HG03571 (cell line): ENCODE results near the gene ABCC8.

Experiments used
- ATAC-seq: cut with Tn5 transposase; IDR thresholded peaks from one replicate; pipeline ENCODE4 v1.9.1; 2021; ENCODE audit not compliant: unreplicated experiment

Gene ABCC8

DNA sequence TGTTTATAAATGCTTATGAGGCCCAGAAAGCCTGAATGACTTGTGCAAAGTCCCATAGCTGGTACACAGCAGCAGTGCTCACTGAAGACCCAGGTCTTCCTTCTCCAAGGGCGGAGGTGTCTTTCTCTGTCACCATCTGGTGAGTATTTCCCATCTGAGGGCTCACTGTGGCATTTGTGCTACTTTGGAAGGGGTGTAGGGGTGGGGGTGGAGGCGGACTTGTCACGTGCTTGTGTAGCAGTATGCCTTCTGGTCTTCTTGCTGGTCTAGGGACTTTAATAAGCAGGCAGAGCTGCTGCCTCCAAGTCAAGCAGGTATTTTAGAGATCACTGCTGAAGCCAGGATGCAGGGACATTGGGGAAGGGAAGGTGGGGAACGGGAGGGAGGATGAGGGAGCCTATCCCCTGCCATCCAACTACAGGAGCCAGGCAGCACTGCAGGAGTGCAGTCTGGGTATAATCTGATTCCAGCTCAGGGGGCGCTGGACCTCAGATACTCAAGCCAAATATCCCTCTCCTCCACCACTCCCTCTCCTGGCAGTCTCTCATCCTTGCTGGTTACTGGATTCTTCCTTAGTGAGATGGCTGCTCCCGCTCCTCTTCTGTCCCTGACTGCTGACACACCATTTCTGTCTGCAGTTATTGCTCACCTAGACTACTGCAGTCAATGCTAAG is 3.4 kb downstream of the ABCC8 start:
- ATAC-seq: no peak

GRCh38 chr11:17472467-17472866 is 4.2 kb downstream of the ABCC8 start:
- no peak for ATAC-seq

GRCh38 chr11:17471501-17471900 is 5.1 kb downstream of the ABCC8 start:
- no peak for ATAC-seq

GRCh38 chr11:17469998-17470397 is 6.6 kb downstream of the ABCC8 start:
- no peak for ATAC-seq

DNA sequence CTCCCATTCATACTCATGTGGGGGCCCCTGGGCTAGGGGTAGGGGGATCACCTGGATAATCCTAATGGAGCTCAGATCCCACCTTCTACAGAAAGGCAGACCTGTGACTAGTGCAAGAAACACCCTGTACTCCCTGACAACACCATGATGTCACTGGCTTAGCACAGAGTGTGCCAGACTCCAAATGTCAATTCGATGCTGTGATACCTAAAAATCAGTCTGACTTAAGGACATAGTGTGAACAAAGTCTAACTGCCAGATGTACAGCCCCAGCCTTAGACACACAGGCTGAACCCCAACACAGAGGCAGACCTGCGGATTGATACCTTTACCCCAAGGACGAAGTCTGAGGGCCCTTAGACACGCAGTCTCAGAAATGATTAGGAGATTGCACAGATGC is 8.5 kb downstream of the ABCC8 start:
- no peak for ATAC-seq

DNA sequence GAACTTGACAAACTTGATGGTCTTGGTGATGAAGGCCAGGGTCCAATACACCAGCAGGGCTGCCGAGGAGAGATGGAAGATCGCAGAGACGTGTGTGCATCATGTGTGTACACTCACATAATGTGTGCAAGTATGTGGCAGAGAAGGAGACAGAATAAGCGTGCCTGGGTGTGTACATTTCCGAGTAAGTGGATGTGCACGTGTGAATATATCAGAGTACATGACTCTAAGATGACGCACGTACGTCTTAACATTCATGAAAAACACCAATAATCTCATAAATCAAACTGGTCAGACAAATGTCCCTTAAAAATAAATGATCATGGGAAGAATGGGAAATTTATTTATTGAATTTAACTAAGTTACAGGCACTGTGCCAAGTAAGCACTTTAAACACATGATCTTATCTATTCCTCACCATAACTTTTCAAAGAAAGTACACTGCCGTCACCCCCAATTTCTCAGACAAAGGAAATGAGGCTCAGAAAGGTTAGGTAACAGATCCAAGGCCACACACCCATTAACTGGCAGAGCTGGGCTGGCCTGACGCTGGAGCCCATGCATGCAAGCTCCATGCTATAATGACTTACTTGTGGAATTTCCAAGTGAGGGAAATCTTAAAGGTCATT is 13.0 kb downstream of the ABCC8 start:
- ATAC-seq: no peak

GRCh38 chr11:17462940-17463339 is 13.7 kb downstream of the ABCC8 start:
- no peak for ATAC-seq

DNA sequence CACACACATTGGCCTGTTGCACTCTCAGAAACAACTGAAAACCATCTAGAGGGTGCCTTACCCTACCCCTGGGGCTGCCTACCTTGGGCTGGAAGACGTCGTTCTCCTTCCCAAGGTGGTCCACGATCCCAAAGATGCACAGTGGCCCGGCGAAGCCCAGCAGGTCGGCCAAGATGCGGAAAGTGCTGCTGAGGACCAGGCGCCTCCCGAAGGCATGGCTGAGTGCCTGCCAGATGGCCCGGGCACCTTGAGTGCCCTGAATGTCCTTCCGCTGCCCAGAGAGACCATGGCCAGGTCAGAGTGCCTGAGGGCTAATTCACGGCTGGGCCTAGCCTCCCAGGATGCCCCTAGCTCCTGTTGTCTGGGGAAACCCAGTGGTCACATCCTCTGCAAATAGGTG is 16.2 kb downstream of the ABCC8 start:
- ATAC-seq: no peak

- ATAC-seq: no peak
Observed at GRCh38 chr11:17459236-17459896, 17.3 kb downstream of the ABCC8 start.

DNA sequence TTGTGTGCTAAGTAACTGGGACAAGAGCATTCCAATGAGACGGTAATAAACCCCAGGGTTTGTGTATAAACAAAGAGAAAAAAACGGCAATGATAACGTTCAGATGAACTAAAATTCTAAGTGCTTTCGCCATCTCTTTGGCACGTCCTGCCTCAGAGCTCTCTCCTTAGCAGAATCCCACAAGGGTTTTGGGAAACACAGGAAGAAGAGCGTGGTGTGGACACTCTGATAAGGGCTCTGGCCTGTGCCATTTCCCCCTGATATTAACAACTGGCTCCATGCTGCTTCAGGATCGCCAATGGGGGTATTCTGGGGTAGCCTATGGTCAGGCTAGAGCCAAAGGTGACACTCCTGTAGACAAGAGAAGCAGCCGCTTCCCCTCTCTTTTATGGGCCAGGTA is 18.4 kb downstream of the ABCC8 start:
- ATAC-seq: no peak

GRCh38 chr11:17457396-17458173 is 19.1 kb downstream of the ABCC8 start:
- no peak for ATAC-seq

GRCh38 chr11:17452668-17453067 is 24.0 kb downstream of the ABCC8 start:
- ATAC-seq: no peak

- ATAC-seq: no peak
Observed at GRCh38 chr11:17449158-17449557, 27.5 kb downstream of the ABCC8 start.

DNA sequence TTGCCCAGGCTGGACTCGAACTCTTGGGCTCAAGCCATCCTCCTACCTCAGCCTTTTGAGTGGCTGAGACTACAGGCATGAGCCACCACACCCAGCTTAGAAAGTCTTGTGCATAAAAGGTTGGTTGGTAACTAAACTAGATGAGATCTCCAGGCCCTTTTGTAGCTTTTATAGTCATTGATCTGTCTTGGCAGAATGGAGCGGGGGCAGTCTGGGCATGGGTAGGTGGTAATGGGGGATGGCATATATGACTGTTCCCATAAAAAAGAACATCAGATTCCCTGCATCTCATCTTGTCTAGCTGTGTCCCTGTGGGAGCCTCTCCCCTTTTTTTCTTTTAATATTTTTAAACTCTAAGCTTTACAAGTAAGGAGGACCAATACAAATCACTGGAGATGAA is 30.2 kb downstream of the ABCC8 start:
- ATAC-seq: no peak

GRCh38 chr11:17445240-17445795 is 31.3 kb downstream of the ABCC8 start:
- no peak for ATAC-seq

GRCh38 chr11:17443926-17444690 is 32.5 kb downstream of the ABCC8 start:
- ATAC-seq: no peak

DNA sequence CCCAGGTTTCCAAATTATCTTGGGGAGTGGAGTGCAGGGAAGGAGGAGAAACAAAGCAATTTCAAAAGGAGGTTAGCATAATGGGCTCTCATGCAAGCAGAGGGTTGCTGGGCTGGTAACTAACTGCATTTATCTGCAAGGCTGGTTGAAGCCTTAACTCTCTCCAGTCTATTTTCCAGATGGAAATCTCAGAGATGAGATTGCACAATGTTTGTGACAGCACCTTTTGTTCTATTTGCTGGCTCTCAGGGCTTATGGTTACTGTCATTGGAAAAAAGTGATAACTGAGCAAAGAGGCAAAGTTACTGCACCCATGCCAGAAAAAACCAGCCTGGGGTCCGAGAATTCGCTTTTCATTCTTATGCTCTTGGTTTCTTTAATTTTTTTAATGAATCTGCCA is 33.2 kb downstream of the ABCC8 start:
- ATAC-seq: no peak

DNA sequence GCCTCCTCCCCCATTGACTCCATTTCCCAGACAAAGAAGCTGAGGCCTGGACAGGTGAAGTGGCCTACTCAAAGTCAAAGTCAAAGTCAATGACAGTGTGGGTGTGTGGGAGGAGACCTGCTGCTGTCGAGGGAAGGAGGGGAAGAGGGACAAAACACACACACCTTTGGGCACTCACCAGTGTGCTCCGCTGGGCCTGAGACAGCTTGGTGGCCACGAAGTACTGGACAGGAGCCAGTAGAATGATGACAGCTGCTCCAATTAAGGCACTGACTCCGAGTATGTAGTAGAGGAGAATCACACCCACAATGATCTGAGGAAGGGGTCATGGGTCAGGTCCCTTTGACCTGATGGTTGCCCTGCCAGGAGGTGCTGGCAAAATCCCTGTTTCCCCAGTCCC is 33.6 kb downstream of the ABCC8 start:
- ATAC-seq: no peak

DNA sequence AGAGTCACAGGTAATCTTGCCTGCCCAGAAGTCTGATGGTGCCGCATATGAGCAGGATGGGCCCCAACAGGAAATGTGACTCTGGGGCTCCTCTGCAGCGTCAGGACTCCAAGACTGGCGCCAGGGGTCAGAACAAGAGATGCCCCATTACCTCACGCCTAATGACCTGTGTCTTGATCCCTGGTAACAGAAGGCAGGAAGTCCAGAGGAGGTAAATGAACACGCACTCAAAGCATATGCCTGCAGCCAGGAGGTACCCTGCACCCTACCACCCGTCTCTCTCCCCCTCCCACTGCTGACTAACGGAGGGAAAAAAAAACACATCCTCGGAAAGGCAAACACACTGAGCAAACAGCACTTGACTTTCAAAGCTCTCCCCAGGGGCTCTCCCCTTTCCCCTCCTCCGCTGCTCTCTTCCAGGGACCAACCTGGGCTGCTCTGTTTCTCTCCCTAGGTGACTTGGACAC is 37.3 kb downstream of the ABCC8 start:
- ATAC-seq: no peak

GRCh38 chr11:17437366-17437765 is 39.3 kb downstream of the ABCC8 start:
- ATAC-seq: no peak

DNA sequence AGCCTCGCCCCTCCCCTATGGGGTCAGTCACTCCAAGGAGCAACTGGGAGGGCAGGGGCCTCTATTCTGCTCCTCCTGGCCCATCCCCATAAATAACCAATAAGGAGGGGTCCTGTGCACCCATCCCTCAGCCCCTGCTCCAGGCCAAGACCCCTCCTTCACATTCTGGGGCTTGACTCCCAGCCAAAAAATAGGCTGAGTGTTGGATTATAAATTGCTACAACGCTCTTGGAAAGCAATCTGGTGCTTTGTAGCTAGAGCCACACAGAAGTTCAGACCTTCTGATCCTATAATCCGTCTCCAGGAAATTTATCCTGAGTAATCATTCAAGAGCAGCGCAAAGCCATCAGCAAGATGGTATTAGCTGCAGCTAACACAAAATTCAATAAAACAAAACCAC is 42.5 kb downstream of the ABCC8 start:
- no peak for ATAC-seq
